GM12872 (cell line): ENCODE results near the gene STAB2.

ENCODE experiments used
- CTCF ChIP-seq: IDR thresholded peaks from 3 replicates; pipeline ENCODE4 v1.5.1; 2011; ENCODE audit warnings: low read depth, mild to moderate bottlenecking, low read length, moderate library complexity; ENCODE audit not compliant: insufficient read depth

Gene STAB2

GRCh38 chr12:103758310-103759089, 171.4 kb downstream of the STAB2 start:
- no peak for TF ChIP-seq CTCF

- no peak for TF ChIP-seq CTCF
Observed at GRCh38 chr12:103762473-103762872, 175.4 kb downstream of the STAB2 start.

GRCh38 chr12:103765322-103765721, 178.2 kb downstream of the STAB2 start:
- TF ChIP-seq CTCF, result no peak

GRCh38 chr12:103766028-103766427, 179.0 kb downstream of the STAB2 start:
- no peak for TF ChIP-seq CTCF

GRCh38 chr12:103768467-103769123, 181.5 kb downstream of the STAB2 start:
- no peak for TF ChIP-seq CTCF

- TF ChIP-seq CTCF, result no peak
Observed at GRCh38 chr12:103769240-103769945, 182.3 kb downstream of the STAB2 start.

GRCh38 chr12:103771466-103771865, 184.4 kb downstream of the STAB2 start:
- peak; percentile 37; the same call in 2 of the 3 replicates for TF ChIP-seq CTCF
